ENCODE results near the gene XPO6. TPM values are rescaled to one million over a fixed set of nuclear protein-coding genes. Genes with fewer than 3 reads are reported as not detected.
A peak's percentile ranks its signal among the peaks of the same experiment; 100 is the strongest.

XPO6 gene
- total and polyA plus RNA-seq, 5 experiments from 2014 or later: 90.2 to 470 (median 109) TPM

DNA sequence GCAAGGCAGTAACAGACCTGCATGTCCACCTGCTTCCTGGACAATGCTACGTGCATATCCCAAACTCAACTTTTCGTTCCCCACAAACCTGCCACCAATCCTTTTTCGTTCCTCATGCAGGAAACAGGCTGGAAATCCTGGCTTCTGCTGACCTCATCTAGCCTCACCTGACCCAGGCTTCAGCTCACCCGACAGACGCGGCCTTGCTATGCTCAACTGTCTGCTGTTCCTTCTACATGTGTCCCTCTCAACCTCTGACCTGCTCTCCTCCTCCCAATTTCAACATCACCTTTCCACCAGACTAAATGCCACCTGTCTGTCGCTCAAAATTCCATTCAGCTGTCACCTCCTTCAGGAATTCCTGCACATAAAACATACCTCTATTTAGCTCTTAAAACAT, 44.5 kb downstream of the XPO6 start:
- POLR2A ChIA-PET: interaction anchor here (1.0 to 1.8 kb wide), 4 partner anchors 17 to 25 kb away, joined by 3 to 12 read pairs (median 5); no protein-coding TSS in a partner anchor
- Mint-ChIP-seq H3K36me3 (peaks cover 6 to 77% (median 19%) of the 10 kb centered on the region in 3 donors), H3K27ac (peak overlapping the region; percentile 86 to 93 (median 91)), H3K27me3 (no peaks in the 10 kb centered on the region), H3K4me3 (peak overlapping the region in 9 of 10 donors; percentile 6 to 73 (median 48)), H3K4me1 (peaks cover 39 to 88% (median 79%) of the 10 kb centered on the region in 4 donors), H3K9me3 (no peaks in the 10 kb centered on the region)
- DNase-seq: no peak
- ATAC-seq: no peak

DNA sequence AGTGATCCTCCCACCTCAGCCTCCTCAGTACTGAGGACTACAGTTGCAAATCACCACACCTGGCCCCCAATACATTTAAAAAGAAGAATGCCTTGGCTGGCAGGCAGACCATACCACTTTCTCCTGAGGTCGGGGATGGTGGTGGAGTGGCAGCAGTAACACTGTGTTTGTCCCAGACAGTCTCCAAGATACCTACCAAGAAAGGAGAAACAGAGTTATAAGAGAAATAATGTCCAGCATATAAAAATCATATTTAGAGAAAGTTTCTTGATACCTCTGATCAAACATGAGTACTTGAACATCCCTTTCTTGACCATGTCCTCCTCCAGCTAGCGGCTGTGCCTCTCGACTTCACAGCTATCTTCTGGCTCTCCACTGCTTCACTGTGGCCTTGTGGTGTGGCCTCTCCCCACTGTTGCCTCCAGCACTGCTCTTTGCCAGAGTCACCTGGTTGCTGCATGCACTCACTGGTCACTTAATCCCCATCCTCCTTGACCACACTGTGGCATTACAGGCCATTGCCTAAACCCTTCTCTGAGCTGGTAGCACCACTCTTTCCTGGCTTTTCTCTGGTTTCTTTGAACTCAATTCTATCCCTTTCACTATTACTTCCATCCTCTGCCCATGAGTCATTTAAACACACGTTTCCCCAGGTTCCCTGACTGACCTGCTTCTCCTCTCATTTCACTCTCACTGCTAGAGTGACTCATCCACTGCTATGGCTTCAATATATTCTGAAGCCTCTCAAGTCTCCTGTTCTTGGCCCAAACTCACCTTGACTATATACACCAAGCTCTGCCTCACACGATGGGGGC, 45.2 kb downstream of the XPO6 start:
- ATAC-seq (no peak), DNase-seq (no peak)
- H3K4me1 Mint-ChIP-seq: peaks cover 37 to 88% (median 79%) of the 10 kb centered on the region in 4 donors
- H3K27ac Mint-ChIP-seq: peak overlapping the region; percentile 86 to 93 (median 91)
- H3K36me3 Mint-ChIP-seq: peaks cover 6 to 77% (median 17%) of the 10 kb centered on the region in 3 donors
- POLR2A ChIA-PET: interaction anchor here (1.0 to 1.8 kb wide), 3 partner anchors 17 to 25 kb away, joined by 3 to 12 read pairs (median 4); no protein-coding TSS in a partner anchor
- H3K9me3 Mint-ChIP-seq: no peaks in the 10 kb centered on the region
- no peaks in the 10 kb centered on the region for H3K27me3 Mint-ChIP-seq
- peak overlapping the region in 9 of 10 donors; percentile 6 to 73 (median 49) for H3K4me3 Mint-ChIP-seq

DNA sequence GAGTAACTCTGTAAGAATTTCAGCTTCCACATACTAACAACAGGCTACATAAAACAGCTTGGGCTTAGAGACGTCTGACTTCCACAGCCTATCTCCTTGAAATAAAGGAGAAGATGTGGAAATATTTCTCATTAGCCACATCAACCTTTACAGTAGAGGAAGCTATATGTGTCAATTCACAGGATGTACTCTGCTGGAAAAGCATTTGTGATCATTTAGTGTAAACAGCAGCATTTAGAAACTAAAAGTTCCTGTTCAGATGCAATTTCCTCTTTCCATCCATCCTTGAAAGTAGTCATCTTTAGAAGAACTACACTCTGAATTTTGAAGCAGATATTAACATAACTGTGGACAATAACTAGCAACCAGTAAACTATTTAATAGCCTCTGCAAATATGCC, 46.2 kb downstream of the XPO6 start:
- Mint-ChIP-seq H3K9me3 (no peaks in the 10 kb centered on the region), H3K27me3 (no peaks in the 10 kb centered on the region), H3K4me3 (peak overlapping the region in 8 of 10 donors; percentile 10 to 68 (median 33)), H3K27ac (peak overlapping the region; percentile 86 to 93 (median 90)), H3K4me1 (peaks cover 44 to 93% (median 85%) of the 10 kb centered on the region in 4 donors), H3K36me3 (peaks cover 6 to 82% (median 17%) of the 10 kb centered on the region in 3 donors)
- no peak for ATAC-seq
- no peak for DNase-seq
- POLR2A ChIA-PET: interaction anchor here (1.3 to 2.5 kb wide), 6 partner anchors 9 to 45 kb away, joined by 3 to 12 read pairs (median 5); no protein-coding TSS in a partner anchor

DNA sequence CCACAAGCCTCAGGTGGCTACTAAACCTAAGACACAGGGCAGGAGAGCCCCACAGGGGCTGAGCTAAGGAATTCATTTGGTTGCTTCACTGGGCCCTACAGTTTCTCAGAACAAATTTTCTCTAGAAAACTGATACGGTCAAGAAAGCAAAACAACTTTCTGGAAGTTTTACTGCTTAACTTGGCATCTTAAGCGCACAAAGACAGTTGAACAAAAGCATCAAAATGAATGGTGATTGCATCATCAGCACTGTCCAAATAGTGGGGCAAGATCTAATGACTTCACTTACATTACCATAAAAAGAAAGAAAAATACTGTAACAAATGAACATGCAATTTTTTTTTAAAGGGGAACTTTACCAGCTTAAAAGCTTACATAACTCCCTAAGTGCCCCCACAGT, 47.6 kb downstream of the XPO6 start:
- H3K4me3 Mint-ChIP-seq: peak overlapping the region in 6 of 10 donors; percentile 4 to 78 (median 43)
- H3K27me3 Mint-ChIP-seq: no peaks in the 10 kb centered on the region
- POLR2A ChIA-PET: interaction anchor here (1.0 to 2.5 kb wide), 7 partner anchors 8 to 46 kb away, joined by 3 to 12 read pairs (median 4); no protein-coding TSS in a partner anchor
- H3K4me1 Mint-ChIP-seq: peaks cover 47 to 92% (median 84%) of the 10 kb centered on the region in 4 donors
- H3K27ac Mint-ChIP-seq: peak overlapping the region in 9 of 10 donors; percentile 78 to 94 (median 89)
- no peaks in the 10 kb centered on the region for H3K9me3 Mint-ChIP-seq
- H3K36me3 Mint-ChIP-seq: peaks cover 10 to 88% (median 21%) of the 10 kb centered on the region in 3 donors
- DNase-seq: no peak
- no peak for ATAC-seq

DNA sequence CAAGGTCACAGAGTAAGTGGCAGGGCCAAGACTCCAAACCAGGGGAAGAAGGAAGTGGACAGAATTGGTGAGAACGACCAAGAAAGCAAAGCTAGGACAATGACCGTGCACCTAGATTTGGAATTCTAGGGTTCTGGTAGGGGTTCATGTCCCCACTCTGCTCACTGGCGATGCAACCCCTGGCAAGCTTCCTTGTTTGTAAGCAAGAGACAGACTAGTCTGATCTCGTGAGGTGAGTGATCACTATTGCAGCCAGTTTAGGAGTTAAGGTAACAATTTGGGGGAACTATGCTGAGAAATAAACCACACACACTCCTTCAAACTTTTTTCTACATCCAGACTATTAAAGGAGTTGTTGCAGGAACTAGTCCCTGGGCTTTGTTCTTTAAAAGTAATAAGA, 48.1 kb downstream of the XPO6 start:
- Mint-ChIP-seq H3K27me3 (no peaks in the 10 kb centered on the region), H3K36me3 (peaks cover 10 to 90% (median 22%) of the 10 kb centered on the region in 3 donors), H3K27ac (peak overlapping the region; percentile 69 to 94 (median 88)), H3K9me3 (no peaks in the 10 kb centered on the region), H3K4me3 (peak overlapping the region in 8 of 10 donors; percentile 24 to 78 (median 46)), H3K4me1 (peaks cover 45 to 92% (median 84%) of the 10 kb centered on the region in 4 donors)
- ATAC-seq: no peak
- DNase-seq: no peak
- POLR2A ChIA-PET: interaction anchor here (0.9 to 2.5 kb wide), 6 partner anchors 10 to 47 kb away, joined by 3 to 12 read pairs (median 4); no protein-coding TSS in a partner anchor

DNA sequence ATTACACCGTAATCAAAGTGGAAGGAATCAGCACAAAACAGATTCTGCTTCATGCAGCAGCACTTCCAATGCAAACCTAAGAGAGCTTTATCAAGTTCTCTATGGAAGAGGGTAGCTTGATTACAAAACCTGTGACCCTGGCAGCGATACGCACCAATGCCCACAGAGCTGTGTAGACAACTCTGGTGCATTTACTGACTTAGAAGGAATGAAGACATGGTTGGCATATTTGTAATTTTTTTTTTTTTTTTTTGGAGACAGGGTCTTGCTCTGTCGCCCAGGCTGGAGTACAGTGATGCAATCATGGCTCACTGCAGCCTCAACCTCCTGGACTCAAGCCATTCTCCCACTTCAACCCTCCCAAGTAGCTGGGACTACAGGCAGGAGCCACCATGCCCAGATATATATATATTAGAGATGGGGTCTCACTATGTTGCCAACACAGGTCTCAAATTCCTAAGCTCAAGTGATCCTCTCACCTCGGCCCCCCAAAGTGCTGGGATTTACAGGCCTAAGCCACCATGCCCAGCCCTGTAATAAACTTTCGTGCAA, 49.4 kb downstream of the XPO6 start:
- POLR2A ChIA-PET: interaction anchor here (0.7 to 2.1 kb wide), 5 partner anchors 9 to 67 kb away, joined by 3 to 11 read pairs (median 4); no protein-coding TSS in a partner anchor
- H3K27ac Mint-ChIP-seq: peak overlapping the region in 9 of 10 donors; percentile 43 to 94 (median 85)

DNA sequence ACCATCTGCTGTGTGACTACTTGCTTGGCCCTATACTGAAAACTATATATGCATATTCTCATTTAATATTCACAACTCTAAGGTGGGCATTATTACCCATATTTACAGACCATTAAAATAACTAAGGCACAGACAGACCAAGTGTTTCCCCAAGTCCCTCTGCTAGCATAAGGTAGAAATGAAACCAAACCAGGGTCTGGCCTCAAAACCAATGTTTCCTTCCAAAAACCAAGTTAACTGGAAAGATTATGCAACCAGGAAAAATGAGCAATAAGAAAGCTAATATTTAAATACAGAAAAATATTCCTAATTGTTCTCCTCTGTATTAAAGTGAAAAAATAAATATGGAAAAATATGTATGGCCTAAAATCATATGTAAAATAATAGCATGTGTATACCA, 50.1 kb downstream of the XPO6 start:
- ATAC-seq (no peak), DNase-seq (no peak)
- H3K36me3 Mint-ChIP-seq: peaks cover 5 to 88% (median 25%) of the 10 kb centered on the region in 3 donors
- peak overlapping the region in 9 of 10 donors; percentile 43 to 94 (median 73) for H3K27ac Mint-ChIP-seq
- POLR2A ChIA-PET: interaction anchor here (0.6 to 1.6 kb wide), 3 partner anchors 8 to 912 kb away, joined by 3 to 4 read pairs (median 3); no protein-coding TSS in a partner anchor
- peak overlapping the region in 2 of 10 donors; percentile 6 to 39 for H3K4me3 Mint-ChIP-seq
- peaks cover 38 to 87% (median 83%) of the 10 kb centered on the region in 4 donors for H3K4me1 Mint-ChIP-seq
- no peaks in the 10 kb centered on the region for H3K9me3 Mint-ChIP-seq
- no peaks in the 10 kb centered on the region for H3K27me3 Mint-ChIP-seq

More for the DNA sequence above, 49.4 kb downstream of the XPO6 start:
- Mint-ChIP-seq H3K4me3 (peak overlapping the region in 6 of 10 donors; percentile 4 to 78 (median 22)), H3K4me1 (peaks cover 46 to 91% (median 86%) of the 10 kb centered on the region in 4 donors), H3K36me3 (peaks cover 10 to 90% (median 27%) of the 10 kb centered on the region in 3 donors), H3K9me3 (no peaks in the 10 kb centered on the region), H3K27me3 (no peaks in the 10 kb centered on the region)
- DNase-seq: no peak
- no peak for ATAC-seq

DNA sequence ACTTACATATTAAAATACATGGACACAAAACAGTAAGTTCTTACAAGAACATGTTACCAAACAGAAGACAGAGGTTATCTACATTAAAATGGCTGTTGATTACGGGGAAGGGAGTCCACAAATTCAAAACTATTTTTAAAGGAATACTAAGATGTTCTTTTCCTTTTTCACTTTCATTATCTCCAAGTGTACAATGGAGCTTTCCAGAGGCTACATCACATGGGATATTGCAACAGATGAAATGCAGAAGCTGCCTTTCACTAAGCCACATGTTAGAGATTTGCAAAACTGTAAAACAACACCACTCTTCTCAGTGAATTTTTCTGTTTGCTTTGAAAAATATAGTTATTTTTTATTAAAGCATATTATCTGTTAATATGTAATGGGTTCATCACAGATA, 53.6 kb downstream of the XPO6 start:
- H3K36me3 Mint-ChIP-seq: peaks cover 5 to 92% (median 42%) of the 10 kb centered on the region in 3 donors
- H3K27me3 Mint-ChIP-seq: no peaks in the 10 kb centered on the region
- peaks cover 37 to 76% (median 75%) of the 10 kb centered on the region in 4 donors for H3K4me1 Mint-ChIP-seq
- DNase-seq (no peak), ATAC-seq (no peak)
- peak overlapping the region in 7 of 10 donors; percentile 16 to 84 (median 73) for H3K27ac Mint-ChIP-seq
- H3K4me3 Mint-ChIP-seq: no peak overlapping the region
- no peaks in the 10 kb centered on the region for H3K9me3 Mint-ChIP-seq
- POLR2A ChIA-PET: interaction anchor here (0.9 to 1.6 kb wide), 3 partner anchors 10 to 32 kb away, joined by 3 to 4 read pairs (median 3); no protein-coding TSS in a partner anchor

DNA sequence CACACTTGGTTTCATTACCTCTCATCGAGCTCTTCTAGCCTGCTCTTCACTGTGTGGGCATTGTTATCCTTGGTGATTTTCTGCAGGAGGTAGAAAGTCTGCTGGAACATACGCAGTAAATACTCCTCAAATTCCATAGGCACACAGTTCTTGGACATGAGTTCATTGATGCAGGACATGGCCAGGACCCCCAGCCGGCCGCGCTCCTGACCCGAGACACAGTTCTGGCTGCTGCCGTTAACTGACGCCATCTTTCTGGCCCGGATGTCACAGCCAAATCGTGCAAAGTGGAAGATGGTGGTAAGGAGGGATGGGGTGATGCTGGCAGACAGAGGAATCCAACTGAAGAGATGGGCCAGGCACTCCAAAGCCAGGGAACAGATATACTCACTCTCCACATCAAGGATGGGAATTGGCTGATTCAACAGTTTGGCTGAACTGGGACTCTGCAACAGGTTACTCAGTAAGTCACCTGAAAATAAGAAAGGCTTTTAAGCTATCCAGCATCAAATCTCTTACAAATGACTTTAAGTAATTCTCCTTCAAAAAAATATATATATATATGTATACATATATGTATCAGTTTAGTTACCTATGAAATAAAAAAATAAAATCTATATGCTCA, 55.6 kb downstream of the XPO6 start:
- ATAC-seq: no peak
- peaks cover 16 to 91% (median 49%) of the 10 kb centered on the region in 3 donors for H3K36me3 Mint-ChIP-seq

DNA sequence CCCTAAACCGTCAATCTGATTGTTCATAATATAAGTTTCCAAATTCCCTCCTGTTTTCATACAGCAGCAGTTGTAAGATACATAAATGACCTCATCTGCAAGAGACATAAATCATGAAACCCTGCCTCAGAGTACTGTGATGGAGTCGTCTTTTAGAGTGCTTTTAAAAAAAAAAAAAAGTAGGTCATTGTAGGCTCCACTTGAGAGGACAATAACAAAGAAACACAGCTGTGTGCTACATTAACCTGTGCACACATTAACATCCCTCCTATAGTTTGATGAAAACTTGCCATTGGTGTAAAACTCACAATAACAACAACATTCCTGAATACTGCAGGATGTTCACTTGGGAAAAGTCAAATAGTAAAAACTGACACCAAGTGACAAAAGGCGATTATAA, 56.5 kb downstream of the XPO6 start:
- Mint-ChIP-seq H3K4me1 (peaks cover 33 to 69% (median 64%) of the 10 kb centered on the region in 4 donors), H3K4me3 (peak overlapping the region in 2 of 10 donors; percentile 10 to 11), H3K9me3 (no peaks in the 10 kb centered on the region), H3K27me3 (no peaks in the 10 kb centered on the region), H3K36me3 (peaks cover 16 to 91% (median 54%) of the 10 kb centered on the region in 3 donors), H3K27ac (peak overlapping the region in 9 of 10 donors; percentile 37 to 77 (median 53))
- DNase-seq (no peak), ATAC-seq (no peak)
- POLR2A ChIA-PET: interaction anchor here (0.8 to 1.8 kb wide), 4 partner anchors 11 to 55 kb away, joined by 3 to 5 read pairs (median 4); no protein-coding TSS in a partner anchor

More for the DNA sequence above, 55.6 kb downstream of the XPO6 start:
- peaks cover 31 to 67% (median 63%) of the 10 kb centered on the region in 4 donors for H3K4me1 Mint-ChIP-seq
- no peaks in the 10 kb centered on the region for H3K9me3 Mint-ChIP-seq
- DNase-seq: no peak
- no peak overlapping the region for H3K4me3 Mint-ChIP-seq
- POLR2A ChIA-PET: interaction anchor here (0.8 to 1.3 kb wide), 3 partner anchors 9 to 54 kb away, joined by 3 to 5 read pairs (median 5); no protein-coding TSS in a partner anchor
- H3K27me3 Mint-ChIP-seq: no peaks in the 10 kb centered on the region
- peak overlapping the region in 6 of 10 donors; percentile 36 to 77 (median 64) for H3K27ac Mint-ChIP-seq

DNA sequence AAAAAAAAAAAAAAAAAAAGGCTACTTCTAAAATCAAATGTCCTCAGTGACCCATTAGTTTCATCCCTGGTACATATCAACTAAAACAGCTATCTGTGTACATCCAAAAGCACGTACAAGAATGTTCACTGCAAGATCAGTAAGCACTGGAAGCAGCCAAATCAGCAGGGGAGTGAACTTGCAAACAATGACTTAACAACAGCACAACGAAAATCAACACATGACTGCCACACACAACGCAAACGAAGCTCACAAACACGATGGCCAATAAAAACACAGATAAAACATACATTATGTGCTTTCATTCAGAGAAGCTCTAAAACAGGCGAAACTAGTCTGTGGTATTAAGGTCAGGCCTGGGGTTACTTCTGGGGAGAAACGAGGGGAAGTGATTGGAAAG, 60.6 kb downstream of the XPO6 start:
- Mint-ChIP-seq H3K36me3 (peaks cover 20 to 89% (median 62%) of the 10 kb centered on the region in 3 donors), H3K9me3 (no peaks in the 10 kb centered on the region), H3K4me3 (peak overlapping the region in 8 of 10 donors; percentile 1 to 68 (median 20)), H3K27ac (peak overlapping the region; percentile 69 to 99 (median 92)), H3K4me1 (peaks cover 43 to 78% (median 74%) of the 10 kb centered on the region in 4 donors), H3K27me3 (no peaks in the 10 kb centered on the region)
- ATAC-seq (no peak), DNase-seq (no peak)
- POLR2A ChIA-PET: interaction anchor here (1.0 to 5.9 kb wide), 9 partner anchors 10 to 66 kb away, joined by 3 to 60 read pairs (median 7); partner anchors contain the start of gene XPO6

All from naive thymus-derived CD8-positive, alpha-beta T cell (primary cell).